HUES64 (cell line): ENCODE measurements around the gene RSPH9.

Source experiments
- H3K27ac ChIP-seq: 2 replicates; pipeline ENCODE4 v1.7.0; 2013; ENCODE audit warnings: low read depth, low read length, inconsistent platforms
- H3K27me3 ChIP-seq: 2 replicates; pipeline ENCODE4 v1.6.1; 2013; ENCODE audit warnings: mild to moderate bottlenecking, low read length; ENCODE audit not compliant: insufficient read depth
- H3K36me3 ChIP-seq: 2 replicates; pipeline ENCODE4 v1.6.1; 2013; ENCODE audit warnings: mild to moderate bottlenecking, low read length; ENCODE audit not compliant: insufficient read depth
- H3K4me1 ChIP-seq: 2 replicates; pipeline ENCODE4 v1.6.1; 2013; ENCODE audit warnings: mild to moderate bottlenecking, low read length, moderate library complexity; ENCODE audit not compliant: insufficient read depth
- H3K4me3 ChIP-seq: 2 replicates; pipeline ENCODE4 v1.5.1; 2013; ENCODE audit warnings: mild to moderate bottlenecking, low read length, moderate library complexity
- H3K9ac ChIP-seq: 2 replicates; pipeline ENCODE4 v1.6.1; 2013; ENCODE audit warnings: mild to moderate bottlenecking, low read depth, low read length
- H3K9me3 ChIP-seq: 2 replicates; pipeline ENCODE4 v1.6.1; 2013; ENCODE audit warnings: low read depth, low read length; ENCODE audit not compliant: insufficient read depth
- WGBS: fragments of 150-250, 120-280 bp; methylation state at CpG from one replicate; pipeline ENCODE4 v1.1.7; 2013; ENCODE audit warnings: missing lambda C conversion rate; 5-methylcytosine and 5-hydroxymethylcytosine counted together

Gene RSPH9

GRCh38 chr6:43669922-43670622 is 25.2 kb downstream of the RSPH9 start:
- Histone ChIP-seq H3K27ac (no peak overlapping the region), H3K4me1 (peaks cover 21% of the 10 kb centered on the region), H3K36me3 (peaks cover 43% of the 10 kb centered on the region), H3K9ac (no peak overlapping the region), H3K27me3 (no peaks in the 10 kb centered on the region), H3K9me3 (no peaks in the 10 kb centered on the region), H3K4me3 (no peak overlapping the region)
- 88% methylated on average over 6 of the region's 6 CpGs for WGBS

DNA sequence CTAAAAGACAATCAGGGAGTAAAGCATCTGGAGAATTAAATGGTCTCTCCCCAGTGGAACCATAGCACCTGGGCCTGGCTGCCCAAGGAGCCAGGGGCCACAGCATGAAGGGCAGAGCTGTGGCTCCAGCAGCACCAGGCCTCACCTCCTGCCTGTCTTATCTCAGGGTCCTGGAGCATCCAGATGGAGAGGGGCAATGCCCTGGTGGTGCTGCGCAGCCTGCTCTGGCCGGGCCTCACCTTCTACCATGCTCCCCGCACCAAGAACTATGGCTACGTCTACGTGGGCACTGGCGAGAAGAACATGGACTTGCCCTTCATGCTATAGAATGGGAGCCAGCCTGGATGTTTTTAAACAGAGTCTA is 25.8 kb downstream of the RSPH9 start:
- Histone ChIP-seq H3K27me3 (no peaks in the 10 kb centered on the region), H3K4me3 (no peak overlapping the region), H3K36me3 (peaks cover 49% of the 10 kb centered on the region), H3K4me1 (peaks cover 21% of the 10 kb centered on the region), H3K9ac (no peak overlapping the region), H3K9me3 (no peaks in the 10 kb centered on the region), H3K27ac (no peak overlapping the region)
- WGBS: 94% methylated on average over 6 of the region's 6 CpGs

DNA sequence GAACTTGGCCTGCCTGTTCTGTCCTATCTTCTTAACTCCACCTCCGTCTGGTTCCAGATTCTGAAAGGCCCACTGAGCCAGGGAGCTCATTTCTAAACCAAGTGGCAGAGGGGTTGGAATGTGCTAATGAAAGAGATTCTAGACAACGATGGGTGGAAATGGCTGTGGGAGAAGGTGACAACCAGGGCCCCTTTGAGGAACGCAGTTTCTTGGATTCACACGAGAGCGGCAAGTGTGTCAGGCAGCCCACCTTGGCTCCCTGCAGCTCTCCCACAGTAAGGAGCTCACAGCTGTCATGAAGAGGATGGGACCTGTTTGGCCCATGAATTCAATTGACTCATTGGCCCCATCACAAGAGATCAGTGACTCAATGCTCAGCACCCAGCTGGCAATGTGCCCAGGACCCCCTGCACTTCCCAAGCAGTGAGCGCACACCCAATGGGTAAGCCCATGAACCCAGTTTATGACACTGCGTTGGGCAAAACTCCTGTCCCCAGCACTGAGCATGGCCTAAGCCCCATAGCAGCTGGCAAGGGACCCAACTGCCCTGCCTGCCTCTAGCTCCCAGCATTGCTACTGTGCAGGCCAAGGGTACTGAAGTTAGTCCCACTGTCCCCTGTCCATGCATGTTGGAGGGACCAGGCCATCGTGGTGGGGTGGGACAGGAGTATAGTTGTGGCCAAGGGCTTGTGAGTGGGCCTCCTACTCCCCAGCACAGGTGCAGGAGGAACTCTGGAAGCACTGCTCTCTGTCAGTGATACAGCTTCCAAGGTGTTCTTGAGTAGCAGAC is 26.4 kb downstream of the RSPH9 start:
- Histone ChIP-seq H3K27ac (no peak overlapping the region), H3K4me1 (peaks cover 21% of the 10 kb centered on the region), H3K27me3 (no peaks in the 10 kb centered on the region), H3K9ac (no peak overlapping the region), H3K36me3 (peaks cover 55% of the 10 kb centered on the region), H3K9me3 (no peaks in the 10 kb centered on the region), H3K4me3 (no peak overlapping the region)
- WGBS: 95% methylated on average over 8 of the region's 8 CpGs

- no peak overlapping the region for H3K4me3 ChIP-seq
- no peak overlapping the region for H3K9ac ChIP-seq
- H3K4me1 ChIP-seq: peaks cover 21% of the 10 kb centered on the region
- no peaks in the 10 kb centered on the region for H3K9me3 ChIP-seq
- WGBS: 94% methylated on average over 16 of the region's 16 CpGs
- no peak overlapping the region for H3K27ac ChIP-seq
- peaks cover 63% of the 10 kb centered on the region for H3K36me3 ChIP-seq
- no peaks in the 10 kb centered on the region for H3K27me3 ChIP-seq
These were observed 27.2 kb downstream of the RSPH9 start for GRCh38 chr6:43671801-43672690.

DNA sequence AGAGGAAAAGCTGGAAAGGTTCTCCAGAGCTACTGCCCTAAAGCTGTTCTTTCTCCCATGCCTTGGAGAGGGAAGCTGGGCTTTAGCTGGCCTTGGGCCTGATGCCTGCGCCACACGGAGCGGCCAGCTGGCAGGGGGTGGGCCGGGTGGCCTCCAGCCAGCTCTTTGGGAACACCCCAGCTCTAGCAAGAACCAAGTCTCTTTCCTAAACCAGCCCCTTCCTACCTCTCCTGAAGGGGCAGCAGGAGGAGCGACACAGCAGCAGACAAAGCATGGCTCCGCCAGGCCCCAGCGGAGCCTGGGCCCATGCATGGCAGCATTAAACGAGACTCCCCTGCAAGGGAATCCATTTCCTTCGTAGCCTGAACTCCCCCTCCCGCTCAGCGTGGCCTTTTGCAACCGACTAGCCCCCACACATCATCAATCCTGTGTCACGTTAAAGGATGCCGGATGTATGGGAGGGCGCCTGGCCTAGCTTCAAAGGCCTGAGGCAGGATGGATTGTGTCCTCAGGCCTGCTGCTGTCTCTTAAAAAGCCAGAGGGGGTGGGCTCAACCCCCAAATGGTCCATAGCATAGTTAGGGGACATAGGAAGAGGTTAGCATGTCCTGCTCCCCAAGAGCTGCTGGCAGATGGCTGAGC is 28.7 kb downstream of the RSPH9 start:
- no peaks in the 10 kb centered on the region for H3K27me3 ChIP-seq
- no peak overlapping the region for H3K27ac ChIP-seq
- H3K36me3 ChIP-seq: peaks cover 78% of the 10 kb centered on the region
- no peaks in the 10 kb centered on the region for H3K9me3 ChIP-seq
- no peak overlapping the region for H3K9ac ChIP-seq
- no peak overlapping the region for H3K4me3 ChIP-seq
- 96% methylated on average over 15 of the region's 15 CpGs for WGBS
- H3K4me1 ChIP-seq: peaks cover 10% of the 10 kb centered on the region

- Histone ChIP-seq H3K27me3 (no peaks in the 10 kb centered on the region), H3K9ac (no peak overlapping the region), H3K36me3 (peaks cover 85% of the 10 kb centered on the region), H3K9me3 (no peaks in the 10 kb centered on the region), H3K4me1 (0 out of 2 replicates have a peak, but pooled peaks cover 6% of the 10 kb centered on the region), H3K4me3 (no peak overlapping the region), H3K27ac (no peak overlapping the region)
- 100% methylated on average over 1 of the region's 2 CpGs for WGBS
These were observed 29.5 kb downstream of the RSPH9 start for GRCh38 chr6:43674291-43674690.

GRCh38 chr6:43674921-43675320 is 30.1 kb downstream of the RSPH9 start:
- H3K36me3 ChIP-seq: peaks cover 91% of the 10 kb centered on the region
- H3K27me3 ChIP-seq: no peaks in the 10 kb centered on the region
- 0 out of 2 replicates have a peak, but pooled peaks cover 2% of the 10 kb centered on the region for H3K4me1 ChIP-seq
- H3K9ac ChIP-seq: no peak overlapping the region
- no peak overlapping the region for H3K27ac ChIP-seq
- 94% methylated on average over 8 of the region's 8 CpGs for WGBS
- H3K9me3 ChIP-seq: no peaks in the 10 kb centered on the region
- no peak overlapping the region for H3K4me3 ChIP-seq

DNA sequence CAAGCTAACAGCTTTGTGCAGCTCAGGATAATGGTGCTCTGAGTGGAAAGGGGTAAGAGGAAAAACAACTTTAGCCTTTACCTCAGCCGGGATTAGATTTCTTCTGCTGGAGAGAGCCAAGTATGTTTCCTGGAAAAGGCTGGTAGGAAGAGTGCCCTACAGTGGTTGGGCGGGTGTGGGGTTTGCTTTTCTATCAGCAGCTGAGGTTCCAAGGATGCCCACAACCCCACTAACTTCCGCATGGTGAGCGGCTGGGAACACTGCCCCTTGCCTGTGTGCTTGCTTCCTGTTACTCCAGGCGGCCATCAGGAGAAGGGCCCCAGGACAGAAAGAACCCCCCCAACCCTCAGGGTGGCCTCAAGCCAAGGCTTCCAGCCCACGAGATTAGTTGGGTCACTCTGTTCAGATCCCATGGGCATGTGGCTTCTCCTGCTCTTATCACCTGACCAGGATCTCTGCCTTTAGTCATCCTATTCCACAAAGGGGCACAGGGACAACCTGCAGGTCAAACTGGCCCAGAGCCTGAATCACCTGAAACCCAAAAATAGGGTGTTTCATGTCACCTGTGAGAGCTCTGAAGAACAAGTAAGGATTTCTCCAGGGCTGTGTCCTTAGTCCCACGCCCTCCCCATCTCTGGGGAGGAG is 32.2 kb downstream of the RSPH9 start:
- peaks cover 93% of the 10 kb centered on the region for H3K36me3 ChIP-seq

GRCh38 chr6:43677759-43678158 is 32.9 kb downstream of the RSPH9 start:
- no peak overlapping the region for H3K4me3 ChIP-seq
- no peaks in the 10 kb centered on the region for H3K4me1 ChIP-seq
- H3K27me3 ChIP-seq: no peaks in the 10 kb centered on the region
- WGBS: 95% methylated on average over 7 of the region's 7 CpGs
- no peaks in the 10 kb centered on the region for H3K9me3 ChIP-seq
- no peak overlapping the region for H3K27ac ChIP-seq
- no peak overlapping the region for H3K9ac ChIP-seq
- peaks cover 87% of the 10 kb centered on the region for H3K36me3 ChIP-seq

More for the DNA sequence above, 32.2 kb downstream of the RSPH9 start:
- Histone ChIP-seq H3K27ac (no peak overlapping the region), H3K4me1 (no peaks in the 10 kb centered on the region), H3K4me3 (no peak overlapping the region), H3K9ac (no peak overlapping the region), H3K27me3 (no peaks in the 10 kb centered on the region), H3K9me3 (no peaks in the 10 kb centered on the region)
- WGBS: 93% methylated on average over 7 of the region's 7 CpGs

DNA sequence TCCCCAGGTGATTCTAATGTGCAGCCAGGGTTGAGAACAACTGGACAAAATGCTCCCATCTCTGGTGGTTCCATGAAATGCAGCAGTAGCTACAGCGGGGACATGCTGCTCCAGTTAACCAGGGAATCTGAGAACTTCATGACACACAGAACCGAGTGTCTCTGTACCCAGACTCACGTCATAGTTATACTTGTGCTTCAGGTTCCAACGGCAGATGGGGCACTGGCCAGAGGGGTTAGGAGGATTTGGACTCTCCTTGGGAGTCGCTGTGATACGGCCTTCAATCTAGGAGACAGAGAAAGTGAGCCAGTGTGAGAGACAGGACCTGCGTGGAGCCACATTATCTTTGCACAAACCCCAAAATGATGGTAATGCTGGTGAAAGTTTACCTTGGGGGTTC is 33.5 kb downstream of the RSPH9 start:
- WGBS: 96% methylated on average over 7 of the region's 7 CpGs

More for the DNA sequence above, 33.5 kb downstream of the RSPH9 start:
- H3K9ac ChIP-seq: no peak overlapping the region
- H3K27me3 ChIP-seq: no peaks in the 10 kb centered on the region
- H3K27ac ChIP-seq: no peak overlapping the region
- no peaks in the 10 kb centered on the region for H3K4me1 ChIP-seq
- H3K9me3 ChIP-seq: no peaks in the 10 kb centered on the region
- H3K4me3 ChIP-seq: no peak overlapping the region
- H3K36me3 ChIP-seq: peaks cover 83% of the 10 kb centered on the region
